ENCODE data around the gene ZNF385D.

- TF ChIP-seq ZNF274 (IDR thresholded peaks at IDR 0.05; ENCODE audit: low read depth, low read length) = no peak
- TF ChIP-seq SUZ12 (IDR thresholded peaks at IDR 0.05; ENCODE audit: extremely low read depth, insufficient read depth, insufficient read length) = no peak
These were observed 129.8 kb downstream of the ZNF385D start for GRCh38 chr3:21621181-21621651.
